ENCODE results near the gene ZNF474. TPM values are rescaled to one million over a fixed set of nuclear protein-coding genes. Genes with fewer than 3 reads are reported as not detected.

The ZNF474 gene
- total and polyA plus RNA-seq, 5 experiments from 2014 or later = 0.42 to 0.47 TPM; not detected in 3

DNA sequence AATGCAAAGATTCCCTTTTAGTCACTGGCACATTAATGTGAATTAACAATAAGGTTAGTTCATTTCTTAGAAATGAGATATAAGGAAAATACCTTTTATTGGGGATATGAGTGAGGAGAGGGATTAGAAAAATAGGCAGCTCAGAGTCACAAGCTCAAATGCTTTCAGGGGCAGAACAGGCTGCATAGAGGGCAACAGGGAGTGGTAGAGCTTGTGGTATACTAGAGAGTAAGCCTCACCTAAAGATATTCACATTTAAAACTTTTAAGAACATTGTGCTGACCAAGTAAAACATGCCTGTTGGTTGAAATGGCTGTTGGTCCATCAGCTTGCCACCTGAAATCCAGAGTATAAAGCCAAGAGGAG lies 34.7 kb downstream of the ZNF474 start:
- POLR2A ChIA-PET = no interaction called here
- no peaks in the 10 kb centered on the region for H3K4me1 Mint-ChIP-seq
- no peak for DNase-seq
- no peak overlapping the region for H3K4me3 Mint-ChIP-seq
- H3K9me3 Mint-ChIP-seq = no peaks in the 10 kb centered on the region
- peaks cover 0 to 7% (median 1%) of the 10 kb centered on the region in 5 donors for H3K27me3 Mint-ChIP-seq
- H3K27ac Mint-ChIP-seq = no peak overlapping the region
- ATAC-seq = no peak
- no peaks in the 10 kb centered on the region for H3K36me3 Mint-ChIP-seq

DNA sequence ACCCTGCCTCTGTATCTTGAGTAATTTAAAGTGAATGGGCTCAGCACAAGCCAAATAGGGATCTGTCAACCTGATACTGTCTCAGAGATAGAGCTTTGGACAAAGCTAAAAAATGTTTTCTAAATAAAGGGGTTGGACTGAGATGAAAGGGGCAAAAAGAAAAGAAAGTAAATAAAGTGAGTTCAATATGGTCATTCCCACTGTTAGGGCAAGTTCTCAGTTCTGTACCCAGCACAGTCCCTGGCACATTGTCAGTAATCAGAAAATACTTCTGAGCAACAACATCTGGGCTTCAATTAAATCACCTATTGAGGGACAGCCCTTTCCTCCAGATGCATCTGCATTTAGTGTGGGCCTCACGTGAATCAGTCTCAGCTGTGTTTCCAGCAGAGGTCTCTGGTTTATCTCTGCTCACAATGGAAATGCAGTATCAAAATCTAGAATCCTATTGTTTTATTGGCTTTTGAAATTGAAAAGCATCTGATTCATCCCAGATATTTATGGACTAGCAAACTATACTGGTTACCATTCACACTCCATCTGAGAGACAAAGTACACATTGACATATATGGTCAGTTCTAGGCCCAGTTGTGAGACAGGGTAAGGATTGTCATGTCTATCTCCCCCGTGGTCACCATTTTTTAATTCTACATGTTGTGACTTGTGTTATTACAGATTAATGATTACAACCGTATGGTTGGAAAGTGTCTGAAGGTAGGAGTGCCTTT lies 35.6 kb downstream of the ZNF474 start:
- Mint-ChIP-seq H3K27ac (no peak overlapping the region), H3K27me3 (peaks cover 0 to 5% (median 1%) of the 10 kb centered on the region in 5 donors), H3K36me3 (no peaks in the 10 kb centered on the region), H3K4me1 (no peaks in the 10 kb centered on the region), H3K9me3 (no peaks in the 10 kb centered on the region), H3K4me3 (no peak overlapping the region)
- DNase-seq (no peak), ATAC-seq (no peak)
- POLR2A ChIA-PET = no interaction called here

- H3K36me3 Mint-ChIP-seq = no peaks in the 10 kb centered on the region
Observed at GRCh38 chr5:122165559-122166078, 36.3 kb downstream of the ZNF474 start.

GRCh38 chr5:122169350-122170103 lies 40.2 kb downstream of the ZNF474 start:
- DNase-seq (no peak), ATAC-seq (no peak)
- no peak overlapping the region for H3K4me3 Mint-ChIP-seq
- no peaks in the 10 kb centered on the region for H3K4me1 Mint-ChIP-seq
- H3K36me3 Mint-ChIP-seq = no peaks in the 10 kb centered on the region
- no peaks in the 10 kb centered on the region for H3K9me3 Mint-ChIP-seq
- POLR2A ChIA-PET = no interaction called here
- H3K27me3 Mint-ChIP-seq = peaks cover 0 to 5% (median 0%) of the 10 kb centered on the region in 5 donors
- no peak overlapping the region for H3K27ac Mint-ChIP-seq

More at GRCh38 chr5:122165559-122166078, 36.3 kb downstream of the ZNF474 start:
- Mint-ChIP-seq H3K27ac (no peak overlapping the region), H3K9me3 (no peaks in the 10 kb centered on the region), H3K27me3 (peaks cover 0 to 5% (median 1%) of the 10 kb centered on the region in 5 donors), H3K4me1 (no peaks in the 10 kb centered on the region), H3K4me3 (no peak overlapping the region)
- ATAC-seq = no peak
- no peak for DNase-seq
- POLR2A ChIA-PET = no interaction called here

- Mint-ChIP-seq H3K36me3 (no peaks in the 10 kb centered on the region), H3K4me3 (no peak overlapping the region), H3K27me3 (peaks cover 0 to 5% (median 0%) of the 10 kb centered on the region in 5 donors), H3K9me3 (no peaks in the 10 kb centered on the region), H3K4me1 (no peaks in the 10 kb centered on the region), H3K27ac (no peak overlapping the region)
- POLR2A ChIA-PET = no interaction called here
- ATAC-seq = no peak
- no peak for DNase-seq
Observed at GRCh38 chr5:122170620-122171019, 41.3 kb downstream of the ZNF474 start.

DNA sequence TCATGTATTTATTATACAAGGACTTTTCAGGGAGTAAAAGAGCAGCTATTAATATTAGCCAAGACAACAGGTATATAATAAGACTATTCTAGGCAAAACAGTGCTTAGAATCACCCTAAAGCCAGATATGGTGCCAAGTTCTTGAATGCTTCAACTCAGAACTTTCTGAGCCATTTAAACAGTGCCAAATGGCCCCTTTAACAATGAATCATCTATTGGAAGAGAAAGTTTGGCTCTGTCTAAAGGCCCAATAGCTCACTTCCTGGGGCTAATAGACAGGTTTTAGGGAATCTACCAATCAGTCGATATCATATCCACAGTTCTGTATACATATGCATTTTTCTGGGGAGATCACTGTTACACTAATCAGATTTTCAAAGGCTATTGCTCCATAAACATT lies 42.9 kb downstream of the ZNF474 start:
- Mint-ChIP-seq H3K4me1 (no peaks in the 10 kb centered on the region), H3K36me3 (no peaks in the 10 kb centered on the region), H3K27me3 (peaks cover 0 to 5% (median 0%) of the 10 kb centered on the region in 5 donors), H3K27ac (no peak overlapping the region), H3K9me3 (no peaks in the 10 kb centered on the region), H3K4me3 (no peak overlapping the region)
- ATAC-seq = no peak
- DNase-seq = no peak
- POLR2A ChIA-PET = no interaction called here

GRCh38 chr5:122173474-122174415 lies 44.4 kb downstream of the ZNF474 start:
- ATAC-seq (no peak), DNase-seq (no peak)
- H3K27ac Mint-ChIP-seq = no peak overlapping the region
- POLR2A ChIA-PET = no interaction called here
- H3K27me3 Mint-ChIP-seq = peaks cover 0 to 3% (median 0%) of the 10 kb centered on the region in 5 donors
- H3K9me3 Mint-ChIP-seq = peaks cover 0 to 3% (median 0%) of the 10 kb centered on the region in 9 donors
- no peaks in the 10 kb centered on the region for H3K4me1 Mint-ChIP-seq
- H3K36me3 Mint-ChIP-seq = no peaks in the 10 kb centered on the region
- H3K4me3 Mint-ChIP-seq = no peak overlapping the region

DNA sequence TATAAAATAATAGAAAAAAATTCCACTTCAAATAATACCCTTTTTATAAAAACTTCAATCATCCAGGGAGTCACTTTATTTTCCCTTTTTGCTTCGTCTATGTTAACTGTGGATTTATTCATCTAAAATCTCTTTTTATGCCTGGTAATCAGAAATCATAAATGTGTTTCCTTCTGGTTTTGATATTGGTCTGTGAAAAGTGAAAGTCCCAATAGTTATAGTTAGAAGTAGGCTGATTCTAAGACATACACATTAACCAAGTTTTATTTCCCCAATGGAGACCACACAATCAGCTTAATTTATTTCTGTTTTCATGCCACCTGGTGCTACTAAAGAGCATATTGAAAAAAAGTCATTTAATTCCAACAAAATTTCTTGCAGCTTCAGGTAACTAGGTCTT lies 45.7 kb downstream of the ZNF474 start:
- Mint-ChIP-seq H3K27ac (no peak overlapping the region), H3K9me3 (peaks cover 0 to 3% (median 0%) of the 10 kb centered on the region in 9 donors), H3K4me1 (no peaks in the 10 kb centered on the region), H3K27me3 (peaks cover 0 to 4% (median 0%) of the 10 kb centered on the region in 5 donors), H3K36me3 (no peaks in the 10 kb centered on the region), H3K4me3 (no peak overlapping the region)
- POLR2A ChIA-PET = no interaction called here
- DNase-seq = no peak
- no peak for ATAC-seq

DNA sequence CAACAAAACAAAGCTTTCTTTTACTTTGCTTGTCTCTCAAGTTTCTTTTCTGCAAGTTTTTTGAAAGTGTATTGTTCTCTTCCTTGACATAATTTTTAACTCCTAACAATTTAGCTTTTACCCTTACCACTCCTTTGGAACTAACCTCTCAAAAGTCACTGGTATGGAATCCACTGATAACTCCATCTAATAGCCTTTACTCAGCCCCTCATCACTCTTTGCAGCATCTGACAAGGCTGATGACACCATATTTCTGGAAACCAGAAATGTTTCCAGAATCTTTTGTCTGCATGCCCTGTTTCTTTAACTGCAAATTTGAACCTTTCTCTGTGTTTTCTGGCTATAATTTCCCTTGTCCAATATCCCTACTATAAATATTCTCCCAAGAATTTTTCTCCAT lies 46.5 kb downstream of the ZNF474 start:
- no peak for ATAC-seq
- H3K9me3 Mint-ChIP-seq = peaks cover 0 to 3% (median 0%) of the 10 kb centered on the region in 9 donors
- POLR2A ChIA-PET = no interaction called here
- H3K27ac Mint-ChIP-seq = no peak overlapping the region
- no peak overlapping the region for H3K4me3 Mint-ChIP-seq
- no peaks in the 10 kb centered on the region for H3K4me1 Mint-ChIP-seq
- peaks cover 0 to 5% (median 0%) of the 10 kb centered on the region in 5 donors for H3K27me3 Mint-ChIP-seq
- H3K36me3 Mint-ChIP-seq = no peaks in the 10 kb centered on the region
- no peak for DNase-seq

- ATAC-seq (no peak), DNase-seq (no peak)
- Mint-ChIP-seq H3K36me3 (no peaks in the 10 kb centered on the region), H3K4me1 (no peaks in the 10 kb centered on the region), H3K27ac (no peak overlapping the region), H3K9me3 (peaks cover 0 to 3% (median 0%) of the 10 kb centered on the region in 9 donors), H3K4me3 (no peak overlapping the region), H3K27me3 (peaks cover 0 to 10% (median 0%) of the 10 kb centered on the region in 5 donors)
- POLR2A ChIA-PET = no interaction called here
Observed at GRCh38 chr5:122177161-122177560, 47.8 kb downstream of the ZNF474 start.

- ATAC-seq (no peak), DNase-seq (no peak)
- H3K4me3 Mint-ChIP-seq = no peak overlapping the region
- POLR2A ChIA-PET = no interaction called here
- no peaks in the 10 kb centered on the region for H3K4me1 Mint-ChIP-seq
- no peaks in the 10 kb centered on the region for H3K36me3 Mint-ChIP-seq
- peaks cover 0 to 3% (median 0%) of the 10 kb centered on the region in 9 donors for H3K9me3 Mint-ChIP-seq
- H3K27me3 Mint-ChIP-seq = peaks cover 0 to 11% (median 2%) of the 10 kb centered on the region in 5 donors
- no peak overlapping the region for H3K27ac Mint-ChIP-seq
Observed at GRCh38 chr5:122179701-122180100, 50.4 kb downstream of the ZNF474 start.

DNA sequence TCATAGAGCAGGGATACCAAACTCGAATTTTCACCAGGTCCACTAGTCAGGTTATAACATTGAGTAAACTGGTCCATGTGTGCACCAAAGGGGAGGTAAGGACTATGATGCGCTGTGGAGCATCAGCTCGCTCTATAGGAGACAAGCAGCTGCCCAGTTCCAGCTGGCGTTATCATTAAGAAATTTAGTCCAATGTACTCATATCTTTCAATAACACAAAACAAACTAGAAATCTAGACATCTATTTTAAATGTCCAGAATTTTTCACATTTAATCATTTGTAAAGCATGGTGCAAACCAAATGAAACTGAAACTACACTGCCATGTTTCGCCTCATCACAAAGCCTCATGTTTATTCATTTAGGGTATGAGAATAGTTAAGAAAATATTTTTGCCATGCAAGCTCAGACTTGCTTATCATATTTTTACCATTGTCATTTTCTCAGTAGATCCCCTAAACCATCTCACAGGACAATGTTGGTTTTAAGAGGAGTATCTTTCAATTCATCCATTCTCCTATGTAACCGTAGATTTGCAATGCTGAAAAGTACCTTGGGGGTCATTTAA lies 50.9 kb downstream of the ZNF474 start:
- H3K27me3 Mint-ChIP-seq = peaks cover 0 to 13% (median 2%) of the 10 kb centered on the region in 5 donors
- POLR2A ChIA-PET = no interaction called here
- H3K36me3 Mint-ChIP-seq = no peaks in the 10 kb centered on the region
- peaks cover 0 to 3% (median 0%) of the 10 kb centered on the region in 9 donors for H3K9me3 Mint-ChIP-seq
- DNase-seq = no peak
- H3K4me1 Mint-ChIP-seq = no peaks in the 10 kb centered on the region
- no peak overlapping the region for H3K4me3 Mint-ChIP-seq
- ATAC-seq = no peak
- no peak overlapping the region for H3K27ac Mint-ChIP-seq
